Lower lobe of right lung (tissue), 2 donors: ENCODE data around the gene LRRC42. TPM values are rescaled to one million over a fixed set of nuclear protein-coding genes. Genes with fewer than 3 reads are reported as not detected.
"Not testable (repeated sequence)": the region's sequence is repeated elsewhere in the genome, so short reads cannot be mapped to it uniquely, and the experiment has no call there.

Source experiments
- ATAC-seq, 2 donors: fragments of 200-7000 bp; cut with Tn5 transposase; one replicate each; pipeline ENCODE4 v1.9.1; 2020 to 2022; ENCODE audit warnings: mild to moderate bottlenecking in 2 of 2, moderate library complexity in 2 of 2
- DNase-seq: peaks from one replicate; pipeline ENCODE4 v3.0.0-alpha.2; 2020
- H3K27ac ChIP-seq: fragments of 200-600 bp; one replicate; pipeline ENCODE4 v1.8.0; 2022
- H3K27me3 ChIP-seq: fragments of 200-600 bp; one replicate; pipeline ENCODE4 v1.8.0; 2022; ENCODE audit warnings: low read depth
- H3K36me3 ChIP-seq: fragments of 200-600 bp; one replicate; pipeline ENCODE4 v1.8.0; 2022; ENCODE audit warnings: mild to moderate bottlenecking
- H3K4me1 ChIP-seq: fragments of 200-600 bp; one replicate; pipeline ENCODE4 v1.8.0; 2022
- H3K4me3 ChIP-seq: fragments of 200-600 bp; one replicate; pipeline ENCODE4 v1.8.0; 2022; ENCODE audit warnings: mild to moderate bottlenecking
- H3K9me3 ChIP-seq: fragments of 200-600 bp; one replicate; pipeline ENCODE4 v1.8.0; 2022
- intact Hi-C: fragments of 100-400 bp; cut with DNase I; formaldehyde crosslinking; loops from one replicate; pipeline ENCODE4 v1.11.0; 2022
- total RNA-seq: library from RNA; stranded (reverse); fragmentation: NEBNext Ultra II Directional; extraction: Animal tissue kit (Norgen Biotek cat#: 25700); gene quantifications from one replicate; pipeline ENCODE4 v1.2.1, GENCODE V29; 2021
- TF ChIP-seq, protein P1 (sequence below): fragments of 200-600 bp; IDR thresholded peaks from one replicate; pipeline ENCODE4 v1.8.0; 2022; ENCODE audit warnings: antibody characterized with exemption, mild to moderate bottlenecking
- donor health status: DM: no; HTN: yes; CAD: no; lungs with severe emphysema.

LRRC42 gene
- total RNA-seq, 1 donor from 2014 or later, result 16.5 TPM

GRCh38 chr1:53982763-53983104, 36.6 kb downstream of the LRRC42 start:
- Histone ChIP-seq H3K4me3 (peak overlapping the region; percentile 46), H3K36me3 (no peaks in the 10 kb centered on the region), H3K27me3 (no peaks in the 10 kb centered on the region), H3K4me1 (peaks cover 13% of the 10 kb centered on the region), H3K27ac (peak overlapping the region; percentile 56), H3K9me3 (no peaks in the 10 kb centered on the region)
- intact Hi-C loops, result no loop called here
- TF ChIP-seq, protein P1, sequence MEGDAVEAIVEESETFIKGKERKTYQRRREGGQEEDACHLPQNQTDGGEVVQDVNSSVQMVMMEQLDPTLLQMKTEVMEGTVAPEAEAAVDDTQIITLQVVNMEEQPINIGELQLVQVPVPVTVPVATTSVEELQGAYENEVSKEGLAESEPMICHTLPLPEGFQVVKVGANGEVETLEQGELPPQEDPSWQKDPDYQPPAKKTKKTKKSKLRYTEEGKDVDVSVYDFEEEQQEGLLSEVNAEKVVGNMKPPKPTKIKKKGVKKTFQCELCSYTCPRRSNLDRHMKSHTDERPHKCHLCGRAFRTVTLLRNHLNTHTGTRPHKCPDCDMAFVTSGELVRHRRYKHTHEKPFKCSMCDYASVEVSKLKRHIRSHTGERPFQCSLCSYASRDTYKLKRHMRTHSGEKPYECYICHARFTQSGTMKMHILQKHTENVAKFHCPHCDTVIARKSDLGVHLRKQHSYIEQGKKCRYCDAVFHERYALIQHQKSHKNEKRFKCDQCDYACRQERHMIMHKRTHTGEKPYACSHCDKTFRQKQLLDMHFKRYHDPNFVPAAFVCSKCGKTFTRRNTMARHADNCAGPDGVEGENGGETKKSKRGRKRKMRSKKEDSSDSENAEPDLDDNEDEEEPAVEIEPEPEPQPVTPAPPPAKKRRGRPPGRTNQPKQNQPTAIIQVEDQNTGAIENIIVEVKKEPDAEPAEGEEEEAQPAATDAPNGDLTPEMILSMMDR, result no peak
- DNase-seq (no peak), ATAC-seq (no peak)

DNA sequence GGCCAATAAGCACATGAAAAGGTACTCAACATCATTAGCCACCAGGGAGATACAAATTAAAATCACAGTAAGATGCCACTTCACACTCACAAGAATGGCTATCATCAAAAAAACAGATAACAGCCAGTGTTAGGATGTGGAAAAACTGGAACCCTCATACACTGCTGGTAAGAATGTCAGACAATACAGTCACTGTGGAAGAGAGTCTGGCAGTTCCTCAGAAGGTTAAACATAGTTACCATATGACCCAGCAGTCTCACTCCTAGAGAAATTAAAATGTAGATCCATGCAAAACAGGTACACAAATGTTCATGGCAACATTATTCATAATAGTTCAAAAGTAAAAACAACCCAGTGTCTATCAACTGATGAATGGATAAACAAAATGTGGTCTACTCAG, 38.6 kb downstream of the LRRC42 start:
- Histone ChIP-seq H3K27ac (no peak overlapping the region), H3K36me3 (no peaks in the 10 kb centered on the region), H3K4me3 (no peak overlapping the region), H3K9me3 (no peaks in the 10 kb centered on the region), H3K4me1 (peaks cover 13% of the 10 kb centered on the region), H3K27me3 (no peaks in the 10 kb centered on the region)
- no peak for ATAC-seq
- intact Hi-C loops, result no loop called here
- no peak for DNase-seq
- TF ChIP-seq, protein P1, result no peak

DNA sequence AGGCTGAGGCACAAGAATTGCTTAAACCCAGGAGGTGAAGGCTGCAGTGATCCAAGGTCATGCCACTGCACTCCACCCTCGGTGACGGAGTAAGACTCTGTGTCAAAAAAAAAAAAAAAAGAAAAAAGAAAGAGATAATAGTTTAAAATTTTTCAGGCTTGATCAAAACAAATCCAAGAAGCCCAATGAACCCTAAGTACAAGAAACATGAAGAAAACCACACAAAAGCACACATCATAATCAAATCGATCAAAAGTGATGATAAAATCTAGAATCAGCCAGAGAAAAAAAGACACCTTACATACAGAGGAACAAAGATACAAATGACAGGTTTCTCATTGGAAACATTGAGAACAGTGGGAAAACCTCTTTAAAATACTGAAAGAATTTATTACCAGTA, 40.3 kb downstream of the LRRC42 start:
- intact Hi-C loops, result no loop called here
- H3K36me3 ChIP-seq, result no peaks in the 10 kb centered on the region
- TF ChIP-seq, protein P1, result no peak
- DNase-seq, result no peak
- H3K27me3 ChIP-seq, result no peaks in the 10 kb centered on the region
- no peak overlapping the region for H3K27ac ChIP-seq
- no peaks in the 10 kb centered on the region for H3K9me3 ChIP-seq
- peaks cover 13% of the 10 kb centered on the region for H3K4me1 ChIP-seq
- ATAC-seq, result no peak
- no peak overlapping the region for H3K4me3 ChIP-seq

DNA sequence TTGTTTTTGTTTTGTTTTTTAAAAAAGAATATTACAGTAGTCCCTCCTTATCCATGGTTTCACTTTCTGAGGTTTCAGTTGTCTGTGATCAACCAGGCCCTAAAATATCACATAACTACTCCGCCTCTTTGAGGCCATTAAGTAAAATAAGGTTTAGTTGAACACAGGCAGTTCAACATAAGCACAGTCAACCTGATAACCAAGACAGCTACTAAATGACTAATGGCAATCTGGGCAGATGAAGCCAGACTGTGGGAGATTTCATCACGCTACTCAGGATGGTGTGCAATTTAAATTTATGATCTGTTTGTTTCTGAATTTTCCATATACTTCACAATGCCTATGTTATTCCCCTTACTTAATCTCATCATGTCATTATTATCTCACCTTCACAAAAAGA, 41.7 kb downstream of the LRRC42 start:
- Histone ChIP-seq H3K4me1 (peaks cover under 1% of the 10 kb centered on the region), H3K27me3 (no peaks in the 10 kb centered on the region), H3K4me3 (no peak overlapping the region), H3K36me3 (no peaks in the 10 kb centered on the region), H3K27ac (no peak overlapping the region), H3K9me3 (no peaks in the 10 kb centered on the region)
- TF ChIP-seq, protein P1, result no peak
- DNase-seq (no peak), ATAC-seq (no peak)
- intact Hi-C loops, result no loop called here

DNA sequence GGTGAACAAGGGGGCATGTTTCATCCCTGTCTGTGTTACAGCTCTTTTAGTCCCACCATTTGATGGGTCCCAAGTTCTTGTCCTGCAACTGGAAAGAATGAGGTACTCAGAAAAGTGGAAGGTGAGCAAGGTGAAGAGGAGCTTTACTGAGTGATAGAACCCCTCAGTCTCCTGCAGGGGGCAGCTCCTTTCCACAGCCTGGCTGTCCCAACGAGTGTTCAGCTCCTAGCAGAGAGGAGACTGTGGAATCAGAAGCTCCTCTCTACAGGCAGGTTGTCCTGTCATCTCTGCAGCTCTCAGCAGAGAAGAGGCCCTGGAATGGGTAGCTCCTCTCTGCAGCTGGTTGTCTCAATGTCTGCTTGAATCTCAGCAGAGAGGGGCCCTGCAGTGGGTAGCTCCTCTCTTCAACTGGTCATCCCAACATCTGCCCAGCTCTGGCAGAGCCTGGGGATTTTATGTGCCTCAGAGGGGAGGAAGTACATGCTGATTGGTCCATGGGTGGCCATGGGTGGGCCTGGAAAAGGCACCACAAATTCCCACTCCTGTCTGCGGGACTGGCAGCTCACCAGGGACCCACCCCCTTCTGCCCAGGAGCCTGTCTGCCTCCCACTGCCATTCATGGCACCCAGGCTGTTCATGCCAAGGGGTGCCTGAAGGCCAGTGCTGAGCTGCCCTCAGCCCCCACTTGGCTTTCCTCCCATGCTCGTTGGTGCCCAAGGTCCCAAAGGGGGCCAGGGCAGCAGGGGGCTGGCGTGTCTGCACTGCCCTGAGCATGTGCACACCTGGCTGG, 46.1 kb downstream of the LRRC42 start:
- DNase-seq (no peak), ATAC-seq (peak in 1 of 2 donors; percentile 68)
- Histone ChIP-seq H3K27ac (no peak overlapping the region), H3K27me3 (no peaks in the 10 kb centered on the region), H3K36me3 (no peaks in the 10 kb centered on the region), H3K4me1 (no peaks in the 10 kb centered on the region), H3K4me3 (no peak overlapping the region), H3K9me3 (no peaks in the 10 kb centered on the region)
- TF ChIP-seq, protein P1, result no peak
- intact Hi-C loops, result no loop called here

DNA sequence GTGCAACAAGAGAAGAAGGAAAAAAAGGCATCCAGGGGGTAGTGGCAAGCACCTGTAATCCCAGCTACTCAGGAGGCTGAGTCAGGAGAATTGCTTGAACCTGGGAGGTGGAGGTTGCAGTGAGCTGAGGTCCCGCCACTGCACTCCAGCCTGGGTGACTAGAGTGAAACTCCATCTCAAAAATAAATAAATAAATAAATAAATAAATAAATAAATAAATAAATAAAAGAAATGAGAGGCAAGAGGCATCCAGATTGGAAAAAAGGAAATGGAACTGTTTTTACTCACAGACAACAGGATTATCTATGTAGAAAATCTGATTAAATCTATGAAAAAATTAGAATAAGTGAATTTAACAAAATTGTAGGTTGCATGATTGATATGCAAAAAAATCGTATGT, 48.4 kb downstream of the LRRC42 start:
- ATAC-seq, H3K9me3 ChIP-seq, H3K27ac ChIP-seq, H3K27me3 ChIP-seq, H3K36me3 ChIP-seq, H3K4me3 ChIP-seq, H3K4me1 ChIP-seq, intact Hi-C loops, DNase-seq: not testable (repeated sequence)
